B cell (primary cell): ENCODE measurements around the gene SMIM45.

Source experiments
- EZH2 ChIP-seq: IDR thresholded peaks from 2 replicates; pipeline ENCODE4 v1.6.1; 2012; ENCODE audit warnings: borderline replicate concordance, low read depth, mild to moderate bottlenecking, moderate library complexity, low read length; ENCODE audit not compliant: insufficient read depth, poor library complexity, severe bottlenecking
- TF ChIP-seq, protein P1 (sequence below): fragments of 200-600 bp; IDR thresholded peaks from one replicate; pipeline ENCODE4 v1.8.0; 2022; ENCODE audit warnings: antibody characterized with exemption, mild to moderate bottlenecking

DNA sequence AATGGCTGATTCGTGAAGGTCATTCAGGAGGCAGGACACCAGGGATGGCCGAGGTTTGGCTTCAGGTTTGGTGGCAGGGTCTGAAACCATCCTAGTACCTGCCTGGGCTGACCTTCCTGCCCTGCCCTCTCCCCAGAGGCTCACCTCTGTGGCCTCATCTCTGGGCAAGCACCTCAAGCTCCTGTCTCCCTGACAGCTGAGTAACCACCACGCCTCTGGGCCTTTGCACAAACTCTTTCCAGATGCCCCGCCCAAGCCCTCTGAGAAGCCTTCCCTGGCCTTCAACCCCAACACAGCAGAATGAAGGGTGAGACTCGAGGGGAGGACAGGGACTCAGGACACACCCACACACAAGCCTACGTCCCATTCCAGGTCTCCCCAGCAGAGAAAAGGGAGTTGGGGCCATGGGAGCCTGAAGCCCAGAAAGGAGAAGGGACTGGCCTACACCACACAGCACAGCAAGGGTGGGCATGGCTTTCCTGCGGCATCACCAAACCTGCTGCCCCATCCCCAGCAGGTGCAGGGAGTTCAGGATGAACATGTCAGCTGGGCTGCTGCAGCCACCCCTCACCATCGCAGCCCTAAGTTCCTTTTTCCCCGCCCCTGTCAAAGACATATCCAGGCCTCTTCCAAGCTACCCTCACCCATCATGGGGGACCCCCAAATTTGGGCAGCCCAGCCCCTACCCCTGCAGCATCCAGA lies 39.5 kb upstream of the SMIM45 start:
- no peak for TF ChIP-seq EZH2
- TF ChIP-seq, protein P1, sequence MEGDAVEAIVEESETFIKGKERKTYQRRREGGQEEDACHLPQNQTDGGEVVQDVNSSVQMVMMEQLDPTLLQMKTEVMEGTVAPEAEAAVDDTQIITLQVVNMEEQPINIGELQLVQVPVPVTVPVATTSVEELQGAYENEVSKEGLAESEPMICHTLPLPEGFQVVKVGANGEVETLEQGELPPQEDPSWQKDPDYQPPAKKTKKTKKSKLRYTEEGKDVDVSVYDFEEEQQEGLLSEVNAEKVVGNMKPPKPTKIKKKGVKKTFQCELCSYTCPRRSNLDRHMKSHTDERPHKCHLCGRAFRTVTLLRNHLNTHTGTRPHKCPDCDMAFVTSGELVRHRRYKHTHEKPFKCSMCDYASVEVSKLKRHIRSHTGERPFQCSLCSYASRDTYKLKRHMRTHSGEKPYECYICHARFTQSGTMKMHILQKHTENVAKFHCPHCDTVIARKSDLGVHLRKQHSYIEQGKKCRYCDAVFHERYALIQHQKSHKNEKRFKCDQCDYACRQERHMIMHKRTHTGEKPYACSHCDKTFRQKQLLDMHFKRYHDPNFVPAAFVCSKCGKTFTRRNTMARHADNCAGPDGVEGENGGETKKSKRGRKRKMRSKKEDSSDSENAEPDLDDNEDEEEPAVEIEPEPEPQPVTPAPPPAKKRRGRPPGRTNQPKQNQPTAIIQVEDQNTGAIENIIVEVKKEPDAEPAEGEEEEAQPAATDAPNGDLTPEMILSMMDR: no peak
